Osteocyte (in vitro differentiated cells): ENCODE data around the gene ZC3H10. TPM values are rescaled to one million over a fixed set of nuclear protein-coding genes. Genes with fewer than 3 reads are reported as not detected.

Experiments
- DNase-seq: peaks from one replicate; pipeline ENCODE4 v3.0.0; 2021; ENCODE audit warnings: mixed read lengths; ENCODE audit not compliant: unreplicated experiment; ENCODE audit errors: extremely low spot score
- H3K27ac Mint-ChIP-seq: one replicate; pipeline ENCODE4 v1.8.0; 2021; ENCODE audit warnings: mild to moderate bottlenecking, mixed read lengths; ENCODE audit not compliant: unreplicated experiment
- H3K27me3 Mint-ChIP-seq: one replicate; pipeline ENCODE4 v1.8.0; 2021; ENCODE audit warnings: mixed read lengths; ENCODE audit not compliant: unreplicated experiment
- H3K36me3 Mint-ChIP-seq: one replicate; pipeline ENCODE4 v1.8.0; 2021; ENCODE audit warnings: mixed read lengths; ENCODE audit not compliant: unreplicated experiment
- H3K4me1 Mint-ChIP-seq: one replicate; pipeline ENCODE4 v1.8.0; 2021; ENCODE audit warnings: mixed read lengths; ENCODE audit not compliant: unreplicated experiment
- H3K4me3 Mint-ChIP-seq: one replicate; pipeline ENCODE4 v1.8.0; 2021; ENCODE audit warnings: mild to moderate bottlenecking, moderate library complexity, mixed read lengths; ENCODE audit not compliant: unreplicated experiment
- H3K9me3 Mint-ChIP-seq: one replicate; pipeline ENCODE4 v1.8.0; 2021; ENCODE audit warnings: mixed read lengths; ENCODE audit not compliant: unreplicated experiment
- CTCF ChIP-seq: fragments of 200-600 bp; sonication (generic); IDR thresholded peaks from 2 replicates; pipeline ENCODE4 v1.5.0; 2021; ENCODE audit warnings: antibody characterized with exemption, mild to moderate bottlenecking, moderate library complexity
- total RNA-seq: library from RNA; stranded (reverse); gene quantifications from 2 replicates; pipeline ENCODE4 v1.2.1, GENCODE V29; 2021

ZC3H10 gene
- total RNA-seq, 1 donor from 2014 or later, result 11.8 TPM

GRCh38 chr12:56102683-56103065 is 15.4 kb upstream of the ZC3H10 start:
- Mint-ChIP-seq H3K27me3 (no peaks in the 10 kb centered on the region), H3K27ac (no peak overlapping the region), H3K36me3 (peaks cover 8% of the 10 kb centered on the region), H3K4me3 (no peak overlapping the region), H3K9me3 (no peaks in the 10 kb centered on the region), H3K4me1 (peaks cover 30% of the 10 kb centered on the region)
- no peak for DNase-seq
- no peak for TF ChIP-seq CTCF

GRCh38 chr12:56103066-56103711 is 14.9 kb upstream of the ZC3H10 start:
- no peak for DNase-seq
- peak overlapping the region; percentile 98 for H3K27ac Mint-ChIP-seq
- peak overlapping the region; percentile 95 for H3K4me3 Mint-ChIP-seq
- no peak for TF ChIP-seq CTCF
- H3K27me3 Mint-ChIP-seq, result no peaks in the 10 kb centered on the region
- peaks cover 9% of the 10 kb centered on the region for H3K36me3 Mint-ChIP-seq
- peaks cover 30% of the 10 kb centered on the region for H3K4me1 Mint-ChIP-seq
- no peaks in the 10 kb centered on the region for H3K9me3 Mint-ChIP-seq

- no peak for DNase-seq
- Mint-ChIP-seq H3K9me3 (no peaks in the 10 kb centered on the region), H3K36me3 (peaks cover 13% of the 10 kb centered on the region), H3K4me3 (peak overlapping the region; percentile 95), H3K27me3 (no peaks in the 10 kb centered on the region), H3K4me1 (peaks cover 30% of the 10 kb centered on the region), H3K27ac (peak overlapping the region; percentile 98)
- no peak for TF ChIP-seq CTCF
These were observed 14.3 kb upstream of the ZC3H10 start for GRCh38 chr12:56103823-56104108.

- no peak for TF ChIP-seq CTCF
These were observed 13.8 kb upstream of the ZC3H10 start, which contains the start of gene PA2G4 for GRCh38 chr12:56104109-56104814. PA2G4 (plus strand) TSS chr12:56104559; CDS start chr12:56104738, 179 bp downstream.

GRCh38 chr12:56104815-56105608 is 13.1 kb upstream of the ZC3H10 start:
- peaks cover 30% of the 10 kb centered on the region for H3K4me1 Mint-ChIP-seq
- DNase-seq, result no peak

More at GRCh38 chr12:56104109-56104814, 13.8 kb upstream of the ZC3H10 start, which contains the start of gene PA2G4:
- H3K4me3 Mint-ChIP-seq, result peak within 1 kb of the TSS; percentile 95
- peak within 1 kb of the TSS; percentile 98 for H3K27ac Mint-ChIP-seq
- no peaks in the 10 kb centered on the region for H3K27me3 Mint-ChIP-seq
- peaks cover 30% of the 10 kb centered on the region for H3K4me1 Mint-ChIP-seq
- H3K9me3 Mint-ChIP-seq, result no peaks in the 10 kb centered on the region
- peak; percentile 99 for DNase-seq
- H3K36me3 Mint-ChIP-seq, result peaks cover 13% of the 10 kb centered on the region

More at GRCh38 chr12:56104815-56105608, 13.1 kb upstream of the ZC3H10 start:
- no peak for TF ChIP-seq CTCF
- H3K27me3 Mint-ChIP-seq, result no peaks in the 10 kb centered on the region
- H3K27ac Mint-ChIP-seq, result peak overlapping the region; percentile 98
- peaks cover 13% of the 10 kb centered on the region for H3K36me3 Mint-ChIP-seq
- H3K4me3 Mint-ChIP-seq, result peak overlapping the region; percentile 95
- H3K9me3 Mint-ChIP-seq, result no peaks in the 10 kb centered on the region
